Tibial nerve (tissue), 3 donors: Measurements from ENCODE around the gene TMCC1.

Experiments used
- POLR2A ChIP-seq, 2 donors: fragments of 450-650 bp; IDR thresholded peaks; one replicate each; pipeline ENCODE4 v1.6.1; 2017; ENCODE audit warnings: antibody characterized with exemption in 2 of 2, mild to moderate bottlenecking in 2 of 2, moderate library complexity in 2 of 2
- TF ChIP-seq, protein P1 (sequence below), 5 experiments: fragments of 200-600 bp in 3 of 5; fragments of 450-650 bp in 2 of 5; sonication (generic) in 3 of 5; IDR thresholded peaks; one replicate each; pipeline ENCODE4 v1.5.1; 2016 to 2019; ENCODE audit warnings: antibody characterized with exemption in 5 of 5, mild to moderate bottlenecking in 3 of 5, moderate library complexity in 2 of 5

DNA sequence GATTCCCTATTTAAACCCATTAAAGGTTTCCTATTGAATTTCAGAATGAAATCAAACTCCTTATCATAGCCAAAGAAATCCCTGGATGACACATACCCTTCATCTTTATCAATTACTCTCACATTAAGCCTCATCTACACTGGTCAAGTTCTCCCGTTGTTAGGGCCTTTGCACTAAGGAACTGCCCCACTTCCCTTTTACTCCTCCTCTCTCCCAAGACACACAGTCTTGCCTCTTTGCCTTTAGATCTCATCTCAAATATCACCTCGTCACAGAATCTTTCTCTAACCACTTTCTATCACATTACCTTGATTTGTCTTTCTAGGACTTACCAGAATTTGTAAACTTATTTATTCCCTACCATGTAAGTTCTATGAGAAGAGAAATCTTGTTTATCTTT lies 117.6 kb downstream of the TMCC1 start:
- TF ChIP-seq, protein P1, sequence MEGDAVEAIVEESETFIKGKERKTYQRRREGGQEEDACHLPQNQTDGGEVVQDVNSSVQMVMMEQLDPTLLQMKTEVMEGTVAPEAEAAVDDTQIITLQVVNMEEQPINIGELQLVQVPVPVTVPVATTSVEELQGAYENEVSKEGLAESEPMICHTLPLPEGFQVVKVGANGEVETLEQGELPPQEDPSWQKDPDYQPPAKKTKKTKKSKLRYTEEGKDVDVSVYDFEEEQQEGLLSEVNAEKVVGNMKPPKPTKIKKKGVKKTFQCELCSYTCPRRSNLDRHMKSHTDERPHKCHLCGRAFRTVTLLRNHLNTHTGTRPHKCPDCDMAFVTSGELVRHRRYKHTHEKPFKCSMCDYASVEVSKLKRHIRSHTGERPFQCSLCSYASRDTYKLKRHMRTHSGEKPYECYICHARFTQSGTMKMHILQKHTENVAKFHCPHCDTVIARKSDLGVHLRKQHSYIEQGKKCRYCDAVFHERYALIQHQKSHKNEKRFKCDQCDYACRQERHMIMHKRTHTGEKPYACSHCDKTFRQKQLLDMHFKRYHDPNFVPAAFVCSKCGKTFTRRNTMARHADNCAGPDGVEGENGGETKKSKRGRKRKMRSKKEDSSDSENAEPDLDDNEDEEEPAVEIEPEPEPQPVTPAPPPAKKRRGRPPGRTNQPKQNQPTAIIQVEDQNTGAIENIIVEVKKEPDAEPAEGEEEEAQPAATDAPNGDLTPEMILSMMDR (IDR thresholded peaks at IDR 0.05) = no peak
- TF ChIP-seq POLR2A (IDR thresholded peaks at IDR 0.05) = no peak
